Measurements from ENCODE around the gene LOXL4. TPM values are rescaled to one million over a fixed set of nuclear protein-coding genes. Genes with fewer than 3 reads are reported as not detected.

LOXL4 gene
- total and polyA plus RNA-seq, 2 experiments from 2014 or later: 32.7 to 34.4 TPM

Other genes with a start within 250 kb of the LOXL4 start
- gene CRTAC1, start 237.6 kb downstream of the LOXL4 start, total RNA-seq: 0.47 and 0.84 TPM in 2 replicates
- 0.76 and 1.6 TPM in 2 replicates for gene CRTAC1, start 237.6 kb downstream of the LOXL4 start, polyA plus RNA-seq
- gene R3HCC1L, start 133.5 kb downstream of the LOXL4 start, total RNA-seq: 10.8 and 12.7 TPM in 2 replicates
- 5.2 and 10.2 TPM in 2 replicates for gene R3HCC1L, start 133.5 kb downstream of the LOXL4 start, polyA plus RNA-seq
- 3.5 and 9.7 TPM in 2 replicates for gene PYROXD2, start 147.0 kb upstream of the LOXL4 start, total RNA-seq
- 11.6 and 13.0 TPM in 2 replicates for gene PYROXD2, start 147.0 kb upstream of the LOXL4 start, polyA plus RNA-seq
- 40.8 and 41.2 TPM in 2 replicates for gene HPS1, start 178.7 kb upstream of the LOXL4 start, total RNA-seq
- 98.5 and 104 TPM in 2 replicates for gene HPS1, start 178.7 kb upstream of the LOXL4 start, polyA plus RNA-seq

Data from hepatocyte (in vitro differentiated cells).